ENCODE results near the gene GSN. TPM values are rescaled to one million over a fixed set of nuclear protein-coding genes. Genes with fewer than 3 reads are reported as not detected.

The GSN gene
- 253 and 293 TPM in 2 replicates for total RNA-seq (ENCODE audit: low replicate concordance)

GRCh38 chr9:121267689-121268597 lies at the start of gene GSN:
Gene GSN, plus strand, starts transcription at chr9:121268162. Its CDS starts 33,810 bp downstream, at chr9:121301972.
- DNase-seq (ENCODE audit: low read depth), result peak; percentile 63
- H3K4me3 ChIP-seq (ENCODE audit: low read depth, low read length), result peak within 1 kb of the TSS; percentile 90
- peak; percentile 41 for TF ChIP-seq CTCF (IDR thresholded peaks at IDR 0.05; ENCODE audit: insufficient read depth, low read length)

- no peak for TF ChIP-seq CTCF (IDR thresholded peaks at IDR 0.05; ENCODE audit: insufficient read depth, low read length)
- no peak overlapping the region for H3K4me3 ChIP-seq (ENCODE audit: low read depth, low read length)
- DNase-seq (ENCODE audit: low read depth), result no peak
Observed at GRCh38 chr9:121218357-121219027, 49.5 kb upstream of the GSN start.

- DNase-seq (ENCODE audit: low read depth), result no peak
- no peak for TF ChIP-seq CTCF (IDR thresholded peaks at IDR 0.05; ENCODE audit: insufficient read depth, low read length)
- no peak overlapping the region for H3K4me3 ChIP-seq (ENCODE audit: low read depth, low read length)
Observed at GRCh38 chr9:121219530-121219929, 48.4 kb upstream of the GSN start.

- H3K4me3 ChIP-seq (ENCODE audit: low read depth, low read length), result no peak overlapping the region
- no peak for DNase-seq (ENCODE audit: low read depth)
- no peak for TF ChIP-seq CTCF (IDR thresholded peaks at IDR 0.05; ENCODE audit: insufficient read depth, low read length)
Observed at GRCh38 chr9:121220996-121221663, 46.8 kb upstream of the GSN start.

- TF ChIP-seq CTCF (IDR thresholded peaks at IDR 0.05; ENCODE audit: insufficient read depth, low read length), result no peak
- no peak overlapping the region for H3K4me3 ChIP-seq (ENCODE audit: low read depth, low read length)
- no peak for DNase-seq (ENCODE audit: low read depth)
Observed at GRCh38 chr9:121221664-121222055, 46.3 kb upstream of the GSN start.

- no peak overlapping the region for H3K4me3 ChIP-seq (ENCODE audit: low read depth, low read length)
- peak; percentile 76 for DNase-seq (ENCODE audit: low read depth)
- TF ChIP-seq CTCF (IDR thresholded peaks at IDR 0.05; ENCODE audit: insufficient read depth, low read length), result peak; percentile 79
Observed at GRCh38 chr9:121222524-121223171, 45.3 kb upstream of the GSN start.

Measured in fibroblast of the aortic adventitia (primary cell).